CD8-positive, alpha-beta memory T cell (primary cell): ENCODE data around the gene STIL. TPM values are rescaled to one million over a fixed set of nuclear protein-coding genes. Genes with fewer than 3 reads are reported as not detected.

Experiments used
- CTCF ChIA-PET: fragments of 350-600 bp; sonication (Branson Sonifier 250); formaldehyde crosslinking; loops from one replicate; lab custom pipeline; 2021; ENCODE audit warnings: antibody characterized with exemption; lab: Charles Lee
- POLR2A ChIA-PET: fragments of 350-600 bp; sonication (Branson Sonifier 250); formaldehyde crosslinking; loops from one replicate; lab custom pipeline; 2021; ENCODE audit warnings: antibody characterized with exemption; lab: Charles Lee
- DNase-seq, 5 donors: peaks; one replicate each; pipeline versions ENCODE4 v3.0.0 to v3.0.0-alpha.2; 2020 to 2022; ENCODE audit warnings: mixed read lengths in 1 of 5
- H3K27ac ChIP-seq: one replicate; pipeline ENCODE4 v1.7.0; 2013; ENCODE audit warnings: low read depth, mild to moderate bottlenecking, low read length, moderate library complexity
- H3K27me3 ChIP-seq: 2 replicates; pipeline ENCODE4 v1.7.0; 2013; ENCODE audit warnings: low read length, mild to moderate bottlenecking; ENCODE audit not compliant: insufficient read depth, poor library complexity, severe bottlenecking
- H3K36me3 ChIP-seq: 2 replicates; pipeline ENCODE4 v1.7.0; 2013; ENCODE audit warnings: mild to moderate bottlenecking, low read length, moderate library complexity; ENCODE audit not compliant: insufficient read depth
- H3K4me1 ChIP-seq: 2 replicates; pipeline ENCODE4 v1.7.0; 2013; ENCODE audit warnings: mild to moderate bottlenecking, low read length, moderate library complexity; ENCODE audit not compliant: insufficient read depth
- H3K4me3 ChIP-seq: 2 replicates; pipeline ENCODE4 v1.7.0; 2013; ENCODE audit warnings: mild to moderate bottlenecking, low read length
- H3K9me3 ChIP-seq: 2 replicates; pipeline ENCODE4 v1.7.0; 2013; ENCODE audit warnings: mild to moderate bottlenecking, low read length
- H3K27ac Mint-ChIP-seq, 8 donors: one replicate each; pipeline ENCODE4 v1.8.0; 2020 to 2021; ENCODE audit warnings: mixed read lengths in 8 of 8, mild to moderate bottlenecking in 6 of 8, inconsistent platforms in 3 of 8, moderate library complexity in 3 of 8
- H3K27me3 Mint-ChIP-seq, 2 donors: one replicate each; pipeline ENCODE4 v1.8.0; 2020 to 2021; ENCODE audit warnings: mixed read lengths in 2 of 2, mild to moderate bottlenecking in 1 of 2, moderate library complexity in 1 of 2
- H3K36me3 Mint-ChIP-seq, 3 donors: one replicate each; pipeline ENCODE4 v1.8.0; 2020 to 2021; ENCODE audit warnings: mixed read lengths in 3 of 3, inconsistent platforms in 1 of 3, mild to moderate bottlenecking in 1 of 3
- H3K4me1 Mint-ChIP-seq, 3 donors: one replicate each; pipeline ENCODE4 v1.8.0; 2020 to 2021; ENCODE audit warnings: mixed read lengths in 3 of 3, inconsistent platforms in 1 of 3, mild to moderate bottlenecking in 1 of 3
- H3K4me3 Mint-ChIP-seq, 7 donors: one replicate each; pipeline ENCODE4 v1.8.0; 2020 to 2021; ENCODE audit warnings: mixed read lengths in 7 of 7, mild to moderate bottlenecking in 6 of 7, moderate library complexity in 4 of 7, inconsistent platforms in 2 of 7
- H3K9me3 Mint-ChIP-seq, 5 donors: one replicate each; pipeline ENCODE4 v1.8.0; 2020 to 2022; ENCODE audit warnings: mixed read lengths in 5 of 5, mild to moderate bottlenecking in 3 of 5, moderate library complexity in 2 of 5, inconsistent platforms in 1 of 5
- polyA plus RNA-seq: library from polyadenylated mRNA; unstranded; fragments of 300-500 nt; fragmentation: Illumina TruSeq; gene quantifications from one replicate; pipeline ENCODE4 v1.2.3, GENCODE V29; 2021
- total RNA-seq, 2 experiments: library from RNA; stranded (reverse); gene quantifications; one replicate each; pipeline ENCODE4 v1.2.3, GENCODE V29; 2021

STIL gene
- total and polyA plus RNA-seq, 3 experiments from 2014 or later: 0.15 to 19.1 (median 18.4) TPM

- no peaks in the 10 kb centered on the region for H3K9me3 ChIP-seq
- POLR2A ChIA-PET: no interaction called here
- no peaks in the 10 kb centered on the region for H3K9me3 Mint-ChIP-seq
- peaks cover 23% of the 10 kb centered on the region for H3K27me3 ChIP-seq
- DNase-seq: no peak
- H3K36me3 ChIP-seq: no peaks in the 10 kb centered on the region
- H3K4me1 Mint-ChIP-seq: peaks cover 3 to 6% (median 5%) of the 10 kb centered on the region in 3 donors
- H3K4me3 ChIP-seq: no peak overlapping the region
- CTCF ChIA-PET: no interaction called here
- no peak overlapping the region for H3K27ac ChIP-seq
- H3K27me3 Mint-ChIP-seq: peaks cover 32 to 40% of the 10 kb centered on the region in 2 donors
- no peak overlapping the region for H3K27ac Mint-ChIP-seq
- no peaks in the 10 kb centered on the region for H3K36me3 Mint-ChIP-seq
- H3K4me1 ChIP-seq: no peaks in the 10 kb centered on the region
- no peak overlapping the region for H3K4me3 Mint-ChIP-seq
Measured at GRCh38 chr1:47223174-47223920, 90.6 kb downstream of the STIL start.

- peaks cover 16% of the 10 kb centered on the region for H3K27me3 ChIP-seq
- ChIA-PET CTCF (no interaction called here), POLR2A (no interaction called here)
- H3K4me3 Mint-ChIP-seq: no peak overlapping the region
- DNase-seq: no peak
- peaks cover 3 to 6% (median 5%) of the 10 kb centered on the region in 3 donors for H3K4me1 Mint-ChIP-seq
- H3K9me3 Mint-ChIP-seq: no peaks in the 10 kb centered on the region
- H3K27ac ChIP-seq: no peak overlapping the region
- H3K36me3 ChIP-seq: no peaks in the 10 kb centered on the region
- H3K36me3 Mint-ChIP-seq: no peaks in the 10 kb centered on the region
- no peak overlapping the region for H3K27ac Mint-ChIP-seq
- no peak overlapping the region for H3K4me3 ChIP-seq
- no peaks in the 10 kb centered on the region for H3K4me1 ChIP-seq
- H3K9me3 ChIP-seq: no peaks in the 10 kb centered on the region
- peaks cover 23 to 31% of the 10 kb centered on the region in 2 donors for H3K27me3 Mint-ChIP-seq
Measured at GRCh38 chr1:47222476-47222875, 91.5 kb downstream of the STIL start.

GRCh38 chr1:47219590-47220220 is 94.2 kb downstream of the STIL start:
- POLR2A ChIA-PET: no interaction called here
- Mint-ChIP-seq H3K27me3 (peaks cover 11 to 14% of the 10 kb centered on the region in 2 donors), H3K9me3 (no peaks in the 10 kb centered on the region)

GRCh38 chr1:47219001-47219400 is 94.9 kb downstream of the STIL start:
- no peak for DNase-seq
- no peak overlapping the region for H3K4me3 ChIP-seq
- no peak overlapping the region for H3K27ac Mint-ChIP-seq
- no peak overlapping the region for H3K27ac ChIP-seq
- no peaks in the 10 kb centered on the region for H3K4me1 Mint-ChIP-seq
- no peaks in the 10 kb centered on the region for H3K9me3 Mint-ChIP-seq
- no peak overlapping the region for H3K4me3 Mint-ChIP-seq
- H3K27me3 ChIP-seq: peaks cover under 1% of the 10 kb centered on the region
- no peaks in the 10 kb centered on the region for H3K36me3 Mint-ChIP-seq
- POLR2A ChIA-PET: no interaction called here
- H3K4me1 ChIP-seq: no peaks in the 10 kb centered on the region
- no peaks in the 10 kb centered on the region for H3K9me3 ChIP-seq
- CTCF ChIA-PET: no interaction called here
- no peaks in the 10 kb centered on the region for H3K36me3 ChIP-seq
- H3K27me3 Mint-ChIP-seq: peaks cover 11 to 14% of the 10 kb centered on the region in 2 donors

More at GRCh38 chr1:47219590-47220220, 94.2 kb downstream of the STIL start:
- CTCF ChIA-PET: no interaction called here
- H3K4me1 ChIP-seq: no peaks in the 10 kb centered on the region
- H3K27ac ChIP-seq: no peak overlapping the region
- H3K27me3 ChIP-seq: peaks cover 7% of the 10 kb centered on the region
- no peak for DNase-seq
- Mint-ChIP-seq H3K27ac (no peak overlapping the region), H3K36me3 (no peaks in the 10 kb centered on the region), H3K4me3 (no peak overlapping the region), H3K4me1 (no peaks in the 10 kb centered on the region)
- no peak overlapping the region for H3K4me3 ChIP-seq
- H3K9me3 ChIP-seq: no peaks in the 10 kb centered on the region
- H3K36me3 ChIP-seq: no peaks in the 10 kb centered on the region

GRCh38 chr1:47216278-47217059 is 97.5 kb downstream of the STIL start:
- Mint-ChIP-seq H3K36me3 (no peaks in the 10 kb centered on the region), H3K4me3 (no peak overlapping the region), H3K27me3 (peaks cover 8 to 14% of the 10 kb centered on the region in 2 donors), H3K9me3 (no peaks in the 10 kb centered on the region), H3K27ac (no peak overlapping the region), H3K4me1 (no peaks in the 10 kb centered on the region)
- Histone ChIP-seq H3K4me3 (no peak overlapping the region), H3K4me1 (no peaks in the 10 kb centered on the region), H3K36me3 (no peaks in the 10 kb centered on the region), H3K27ac (no peak overlapping the region), H3K27me3 (no peaks in the 10 kb centered on the region), H3K9me3 (no peaks in the 10 kb centered on the region)
- POLR2A ChIA-PET: no interaction called here
- no peak for DNase-seq
- CTCF ChIA-PET: no interaction called here

- POLR2A ChIA-PET: no interaction called here
- Histone ChIP-seq H3K9me3 (no peaks in the 10 kb centered on the region), H3K4me1 (no peaks in the 10 kb centered on the region), H3K27me3 (no peaks in the 10 kb centered on the region), H3K27ac (no peak overlapping the region), H3K36me3 (no peaks in the 10 kb centered on the region), H3K4me3 (no peak overlapping the region)
- H3K36me3 Mint-ChIP-seq: no peaks in the 10 kb centered on the region
- no peaks in the 10 kb centered on the region for H3K9me3 Mint-ChIP-seq
- H3K27ac Mint-ChIP-seq: no peak overlapping the region
- peaks cover 4 to 10% of the 10 kb centered on the region in 2 donors for H3K27me3 Mint-ChIP-seq
- no peak overlapping the region for H3K4me3 Mint-ChIP-seq
- no peaks in the 10 kb centered on the region for H3K4me1 Mint-ChIP-seq
- CTCF ChIA-PET: no interaction called here
- DNase-seq: no peak
Measured at GRCh38 chr1:47215713-47216112, 98.2 kb downstream of the STIL start.

GRCh38 chr1:47214549-47214948 is 99.4 kb downstream of the STIL start:
- Histone ChIP-seq H3K36me3 (no peaks in the 10 kb centered on the region), H3K4me3 (no peak overlapping the region), H3K4me1 (no peaks in the 10 kb centered on the region), H3K27me3 (no peaks in the 10 kb centered on the region), H3K9me3 (no peaks in the 10 kb centered on the region), H3K27ac (peak overlapping the region; percentile 2)
- peaks cover 0 to 10% of the 10 kb centered on the region in 2 donors for H3K27me3 Mint-ChIP-seq
- ChIA-PET CTCF (interaction anchor here (1.5 kb wide), 1 partner anchor 21 kb away, joined by 3 read pairs; no protein-coding TSS in a partner anchor), POLR2A (no interaction called here)
- no peak overlapping the region for H3K4me3 Mint-ChIP-seq
- H3K4me1 Mint-ChIP-seq: no peaks in the 10 kb centered on the region
- no peaks in the 10 kb centered on the region for H3K36me3 Mint-ChIP-seq
- no peak overlapping the region for H3K27ac Mint-ChIP-seq
- H3K9me3 Mint-ChIP-seq: no peaks in the 10 kb centered on the region
- no peak for DNase-seq
